LNCAP (cell line): ENCODE data around the gene CPZ.

Experiments
- TF ChIP-seq, protein P1 (sequence below): fragments of 450-650 bp; IDR thresholded peaks from 2 replicates; pipeline ENCODE4 v1.5.1; 2017; ENCODE audit warnings: mild to moderate bottlenecking

Gene CPZ

DNA sequence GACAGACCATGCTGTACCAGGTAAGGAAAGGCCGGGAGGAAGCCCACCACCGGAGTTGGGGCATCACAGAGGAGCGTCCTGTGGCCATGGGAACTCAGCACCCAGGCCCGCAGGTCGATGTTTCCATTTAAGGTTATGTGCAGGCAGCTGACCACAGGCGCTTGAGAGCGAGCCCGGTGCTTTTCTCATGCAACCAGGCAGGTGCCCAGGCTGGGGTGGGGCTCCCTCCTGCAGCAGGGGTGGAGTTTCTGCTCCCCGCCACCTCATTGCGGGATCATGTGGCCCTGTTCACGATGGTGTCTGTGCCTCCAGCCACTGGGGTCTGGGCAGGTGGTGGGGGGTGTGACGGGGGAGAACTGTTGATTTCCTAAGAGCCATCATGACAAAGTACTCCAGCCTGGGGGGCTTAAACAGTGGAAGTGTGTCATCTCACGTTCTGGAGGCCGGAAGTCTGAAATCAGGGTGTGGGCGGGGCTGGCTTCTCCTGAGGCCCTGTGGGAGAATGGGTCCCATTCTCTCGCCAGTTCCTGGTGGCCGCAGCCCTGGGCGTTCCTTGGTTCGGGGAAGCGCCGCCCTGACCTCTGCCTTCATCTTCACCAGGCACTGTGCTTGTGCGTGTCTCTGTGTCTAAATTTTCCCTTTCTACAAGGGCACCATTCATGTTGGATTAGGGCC lies 60.9 kb downstream of the CPZ start:
- TF ChIP-seq, protein P1, sequence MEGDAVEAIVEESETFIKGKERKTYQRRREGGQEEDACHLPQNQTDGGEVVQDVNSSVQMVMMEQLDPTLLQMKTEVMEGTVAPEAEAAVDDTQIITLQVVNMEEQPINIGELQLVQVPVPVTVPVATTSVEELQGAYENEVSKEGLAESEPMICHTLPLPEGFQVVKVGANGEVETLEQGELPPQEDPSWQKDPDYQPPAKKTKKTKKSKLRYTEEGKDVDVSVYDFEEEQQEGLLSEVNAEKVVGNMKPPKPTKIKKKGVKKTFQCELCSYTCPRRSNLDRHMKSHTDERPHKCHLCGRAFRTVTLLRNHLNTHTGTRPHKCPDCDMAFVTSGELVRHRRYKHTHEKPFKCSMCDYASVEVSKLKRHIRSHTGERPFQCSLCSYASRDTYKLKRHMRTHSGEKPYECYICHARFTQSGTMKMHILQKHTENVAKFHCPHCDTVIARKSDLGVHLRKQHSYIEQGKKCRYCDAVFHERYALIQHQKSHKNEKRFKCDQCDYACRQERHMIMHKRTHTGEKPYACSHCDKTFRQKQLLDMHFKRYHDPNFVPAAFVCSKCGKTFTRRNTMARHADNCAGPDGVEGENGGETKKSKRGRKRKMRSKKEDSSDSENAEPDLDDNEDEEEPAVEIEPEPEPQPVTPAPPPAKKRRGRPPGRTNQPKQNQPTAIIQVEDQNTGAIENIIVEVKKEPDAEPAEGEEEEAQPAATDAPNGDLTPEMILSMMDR = no peak

DNA sequence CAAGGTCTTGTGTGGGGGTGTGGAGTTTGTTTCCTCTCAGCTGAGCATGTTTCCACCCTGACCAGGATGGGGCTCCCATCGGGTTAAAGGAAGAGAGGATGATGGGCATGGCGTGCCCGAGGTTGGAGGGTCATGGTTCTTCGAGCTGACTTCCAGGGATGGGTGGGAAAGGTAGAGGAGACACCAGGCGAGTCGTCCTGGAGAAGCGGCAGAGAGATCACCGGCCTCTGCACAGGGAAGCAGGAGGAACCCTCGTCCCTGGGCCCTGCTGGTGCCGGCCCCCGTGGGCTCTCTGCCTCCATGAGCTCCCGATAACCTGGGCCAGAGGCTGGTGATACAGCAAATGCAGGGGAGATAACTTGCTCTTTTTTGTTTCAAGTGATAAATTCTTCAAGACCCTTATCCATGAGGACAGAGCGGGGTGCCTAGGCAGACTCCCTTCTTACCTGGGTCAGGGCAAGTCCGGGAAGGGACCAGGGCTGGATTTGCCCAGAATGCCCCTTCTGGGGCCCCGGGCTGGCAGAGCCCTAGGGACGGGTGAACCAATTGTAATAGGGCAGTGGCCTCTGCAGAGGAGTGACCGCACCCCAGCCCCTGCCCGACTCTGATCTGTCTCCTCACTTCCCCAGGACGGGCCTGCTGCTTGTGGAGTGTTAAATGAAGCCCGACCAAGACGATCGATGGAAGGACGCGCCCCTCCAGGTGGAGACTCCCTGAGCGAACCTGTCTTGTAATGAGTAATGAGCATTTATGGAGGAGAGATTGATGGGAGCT lies 63.0 kb downstream of the CPZ start:
- TF ChIP-seq, protein P1 = no peak

DNA sequence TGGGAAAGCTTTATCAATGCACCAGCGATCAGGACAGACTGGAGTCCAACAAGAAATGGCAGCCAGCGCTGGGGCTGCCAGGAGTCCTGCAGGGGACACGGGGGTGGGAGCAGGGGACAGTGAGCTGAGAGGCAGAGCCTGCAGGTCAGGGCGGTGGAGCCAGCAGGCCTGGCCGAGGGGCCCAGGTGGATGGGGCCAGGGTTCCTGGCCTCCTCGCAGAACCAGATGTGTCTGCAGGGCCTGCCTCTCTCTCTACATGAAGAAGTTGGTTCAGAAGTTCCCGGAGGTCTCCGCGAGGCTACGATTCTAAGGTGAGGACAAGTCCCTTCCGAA lies 63.6 kb downstream of the CPZ start:
- TF ChIP-seq, protein P1 = no peak

DNA sequence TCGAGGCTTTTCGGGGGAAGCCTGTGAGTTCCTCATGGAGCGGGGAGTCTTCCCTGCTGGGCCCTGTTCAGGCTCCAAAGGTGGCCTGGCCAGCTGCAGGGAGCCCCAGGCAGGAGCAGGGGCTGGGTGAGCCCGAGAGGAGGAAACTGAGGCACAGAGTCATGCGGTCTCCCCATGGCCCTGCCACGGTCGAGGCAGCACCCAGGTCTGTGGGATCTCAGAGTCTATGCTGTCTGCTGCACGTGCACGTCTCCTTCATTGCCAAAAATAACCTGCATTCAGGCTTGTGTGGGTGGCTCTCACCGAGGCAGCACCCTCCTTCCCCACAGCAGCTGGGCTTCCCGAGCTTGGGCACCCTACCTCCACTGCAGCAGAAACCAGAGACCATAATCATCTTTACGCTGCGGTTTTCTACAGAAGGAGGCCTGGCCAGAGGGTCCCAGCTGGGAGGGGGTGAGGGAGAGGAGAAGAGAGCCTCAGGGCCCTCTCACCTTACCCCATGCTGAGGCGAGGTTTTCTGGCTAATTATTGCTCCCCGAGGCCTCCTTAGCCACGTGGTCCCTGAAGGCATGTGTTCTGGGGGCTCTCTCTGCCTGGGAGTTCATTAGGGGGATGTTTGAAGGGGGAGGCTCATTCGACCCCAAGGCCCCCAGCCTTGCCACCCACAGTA lies 64.3 kb downstream of the CPZ start:
- TF ChIP-seq, protein P1 = no peak

DNA sequence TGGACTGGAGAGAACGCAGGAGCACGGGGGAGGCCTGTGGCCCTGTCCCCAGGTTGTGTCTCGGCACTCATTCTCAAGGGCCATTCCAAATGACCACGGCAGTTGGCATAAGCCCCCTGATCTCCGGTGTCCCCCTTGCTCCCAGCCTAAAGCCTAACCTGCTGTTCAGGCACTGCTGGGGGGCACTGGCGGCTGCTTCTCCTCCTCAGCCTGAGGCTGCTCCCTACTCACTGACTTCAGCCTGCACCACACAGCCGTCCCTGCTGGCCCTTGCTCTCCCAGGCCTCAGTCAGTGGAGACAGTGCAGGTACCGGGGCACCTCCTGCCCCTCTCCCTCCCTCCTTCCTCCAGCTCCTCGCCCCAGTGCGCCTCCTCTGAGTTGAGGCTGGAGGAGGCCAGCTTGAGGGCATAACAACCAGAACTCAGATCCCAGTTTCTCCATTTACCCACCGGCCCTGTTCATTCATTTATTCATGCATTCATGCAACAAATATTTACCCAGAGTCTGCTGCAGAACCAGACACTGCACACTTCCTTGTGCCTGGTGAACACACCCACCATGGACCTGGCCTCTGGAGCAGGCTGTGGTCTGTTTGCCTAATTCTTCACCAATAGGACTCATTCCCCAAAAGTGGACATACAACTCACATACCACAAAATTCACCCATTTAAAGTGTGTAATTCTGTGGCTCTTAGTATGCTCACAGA lies 65.0 kb downstream of the CPZ start:
- TF ChIP-seq, protein P1 = no peak

DNA sequence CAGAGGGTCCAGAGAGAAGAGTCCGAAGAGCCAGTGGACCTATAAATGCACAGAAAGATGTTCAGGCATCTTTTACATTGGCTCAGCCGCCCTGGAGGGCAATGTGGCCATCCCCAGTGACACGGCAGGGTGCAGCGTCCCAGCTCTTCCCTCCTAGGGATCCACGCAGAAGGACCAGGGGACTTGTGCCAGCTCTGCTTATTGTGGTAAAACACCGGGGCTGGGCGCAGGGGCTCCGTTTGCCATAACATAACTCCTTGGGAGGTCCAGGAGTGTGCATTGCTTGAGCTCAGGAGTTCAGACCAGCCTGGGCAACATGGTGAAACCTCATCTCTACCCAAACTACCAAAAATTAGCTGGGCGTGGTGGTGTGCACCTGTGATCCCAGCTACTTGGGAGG lies 70.2 kb downstream of the CPZ start:
- TF ChIP-seq, protein P1 = no peak

DNA sequence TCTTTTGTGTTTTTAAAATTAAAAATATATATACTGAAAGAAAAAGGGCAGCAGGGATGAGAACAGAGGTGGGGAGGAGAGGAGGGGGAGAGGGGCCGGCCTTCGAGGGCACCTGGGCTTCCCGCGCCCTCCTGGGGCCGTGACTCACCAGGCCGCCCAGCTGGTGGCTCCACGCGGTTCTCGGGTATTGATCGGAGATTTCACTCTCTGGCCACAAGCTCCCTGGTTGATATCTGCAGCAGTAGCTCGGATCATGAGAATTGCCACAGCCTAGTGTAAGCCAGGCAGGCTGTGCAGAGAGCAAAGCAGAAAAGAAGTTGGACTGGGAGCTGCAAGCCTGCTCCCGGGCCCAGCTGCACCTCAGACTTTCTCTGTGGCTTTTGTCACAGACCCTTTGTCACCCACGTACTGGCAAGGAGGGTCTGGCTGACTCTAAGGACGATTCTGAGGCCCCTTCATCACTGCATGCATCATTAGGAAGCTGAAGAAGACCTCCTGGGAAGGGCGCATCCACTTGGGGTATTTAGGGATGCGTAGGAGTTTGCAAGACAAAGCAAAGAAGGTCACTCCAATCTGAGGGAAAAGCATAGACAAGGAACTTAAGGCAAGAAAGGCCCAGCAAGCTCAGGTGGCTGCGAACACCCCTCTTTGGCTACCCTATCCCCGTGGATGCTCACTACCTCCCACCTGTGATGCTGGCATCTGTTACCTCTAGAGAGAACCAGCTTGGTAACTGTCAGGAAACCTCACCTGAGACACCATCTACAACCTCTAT lies 71.7 kb downstream of the CPZ start:
- TF ChIP-seq, protein P1 = no peak
